GM23338 (cell line): ENCODE measurements around the gene EDA. TPM values are rescaled to one million over a fixed set of nuclear protein-coding genes. Genes with fewer than 3 reads are reported as not detected.

Experiments used
- ATAC-seq: fragments of 200-7000 bp; cut with Tn5 transposase; 3 replicates; pipeline ENCODE4 v1.9.1; 2020
- DNase-seq: peaks from one replicate; pipeline ENCODE4 v3.0.0-alpha.2; 2015; ENCODE audit warnings: low spot score
- H2AFZ ChIP-seq: fragments of 200-600 bp; sonication (generic); 2 replicates; pipeline ENCODE4 v1.8.0; 2016; ENCODE audit warnings: antibody characterized with exemption, mild to moderate bottlenecking, moderate library complexity
- H3F3A ChIP-seq: fragments of 200-600 bp; sonication (generic); replicated peaks from 2 replicates; pipeline ENCODE4 v1.8.0; 2017; ENCODE audit warnings: antibody characterized with exemption, mixed run types, low read depth
- H3K27ac ChIP-seq: fragments of 200-600 bp; sonication (generic); 2 replicates; pipeline ENCODE4 v1.6.1; 2016; ENCODE audit warnings: low read depth
- H3K27me3 ChIP-seq: fragments of 200-600 bp; sonication (generic); 2 replicates; pipeline ENCODE4 v1.8.0; 2016; ENCODE audit warnings: mild to moderate bottlenecking, mixed run types, moderate library complexity; ENCODE audit not compliant: insufficient read depth
- H3K36me3 ChIP-seq: fragments of 200-600 bp; sonication (generic); 2 replicates; pipeline ENCODE4 v1.8.0; 2016; ENCODE audit warnings: mild to moderate bottlenecking; ENCODE audit not compliant: insufficient read depth
- H3K4me1 ChIP-seq: fragments of 200-600 bp; sonication (generic); 2 replicates; pipeline ENCODE4 v1.8.0; 2016; ENCODE audit warnings: mild to moderate bottlenecking, moderate library complexity; ENCODE audit not compliant: insufficient read depth
- H3K4me2 ChIP-seq: fragments of 200-600 bp; sonication (generic); 2 replicates; pipeline ENCODE4 v1.7.1; 2017; ENCODE audit warnings: mixed run types
- H3K4me3 ChIP-seq: fragments of 200-600 bp; sonication (generic); 2 replicates; pipeline ENCODE4 v1.6.1; 2016; ENCODE audit warnings: mixed run types
- H3K79me2 ChIP-seq: fragments of 200-600 bp; sonication (generic); replicated peaks from 2 replicates; pipeline ENCODE4 v1.8.0; 2017; ENCODE audit warnings: mild to moderate bottlenecking; ENCODE audit not compliant: insufficient read depth
- H3K9me2 ChIP-seq: fragments of 200-600 bp; sonication (generic); 2 replicates; pipeline ENCODE4 v1.8.0; 2017; ENCODE audit not compliant: insufficient read depth
- H4K20me1 ChIP-seq: fragments of 200-600 bp; sonication (generic); replicated peaks from 2 replicates; pipeline ENCODE4 v1.8.0; 2017; ENCODE audit warnings: mild to moderate bottlenecking; ENCODE audit not compliant: insufficient read depth
- H3K27ac Mint-ChIP-seq: 2 replicates; pipeline ENCODE4 v1.8.0; 2020; ENCODE audit warnings: inconsistent platforms, mild to moderate bottlenecking, moderate library complexity, mixed read lengths
- H3K27me3 Mint-ChIP-seq: 3 replicates; pipeline ENCODE4 v1.8.0; 2022; ENCODE audit warnings: low read depth, mild to moderate bottlenecking, moderate library complexity, mixed read lengths, inconsistent platforms; ENCODE audit not compliant: insufficient read depth, poor library complexity
- H3K36me3 Mint-ChIP-seq: 3 replicates; pipeline ENCODE4 v1.8.0; 2021; ENCODE audit warnings: low read depth, mild to moderate bottlenecking, inconsistent platforms, moderate library complexity, mixed read lengths
- H3K4me1 Mint-ChIP-seq: 3 replicates; pipeline ENCODE4 v1.8.0; 2020; ENCODE audit warnings: mild to moderate bottlenecking, inconsistent platforms, mixed read lengths
- H3K4me3 Mint-ChIP-seq: 3 replicates; pipeline ENCODE4 v1.8.0; 2021; ENCODE audit warnings: moderate library complexity, mild to moderate bottlenecking, inconsistent platforms, mixed read lengths
- H3K9me3 Mint-ChIP-seq: 3 replicates; pipeline ENCODE4 v1.8.0; 2020; ENCODE audit warnings: moderate library complexity, mild to moderate bottlenecking, inconsistent platforms, mixed read lengths
- CREB1 ChIP-seq: fragments of 250-450 bp; sonication (Bioruptor Pico); IDR thresholded peaks from 2 replicates; pipeline ENCODE4 v1.5.0; 2020; ENCODE audit warnings: low read depth, mild to moderate bottlenecking, moderate library complexity
- CTCF ChIP-seq, 2 experiments: fragments of 200-600 bp in 1 of 2; sonication (generic) in 1 of 2; conservative IDR thresholded peaks; 2 replicates each; pipeline versions ENCODE4 v1.5.1 to v1.6.1; 2016 to 2017; ENCODE audit warnings: antibody characterized with exemption in 2 of 2, low read depth in 2 of 2, mild to moderate bottlenecking in 2 of 2, moderate library complexity in 1 of 2
- ETS1 ChIP-seq: IDR thresholded peaks from 2 replicates; pipeline ENCODE4 v1.6.1; 2016; ENCODE audit warnings: antibody characterized with exemption
- EZH2 ChIP-seq: fragments of 200-600 bp; sonication (generic); IDR thresholded peaks from one replicate; pipeline ENCODE4 v1.8.0; 2017; ENCODE audit warnings: antibody characterized with exemption, mild to moderate bottlenecking, low read depth; ENCODE audit not compliant: unreplicated experiment
- EZH2phosphoT487 ChIP-seq: fragments of 200-600 bp; sonication (generic); IDR thresholded peaks from one replicate; pipeline ENCODE4 v1.8.1; 2018; ENCODE audit warnings: antibody characterized with exemption; ENCODE audit not compliant: unreplicated experiment
- JUNB ChIP-seq: IDR thresholded peaks from one replicate; pipeline ENCODE4 v1.6.1; 2016; ENCODE audit warnings: antibody characterized with exemption; ENCODE audit not compliant: unreplicated experiment
- NANOG ChIP-seq: IDR thresholded peaks from 2 replicates; pipeline ENCODE4 v1.6.1; 2016; ENCODE audit warnings: antibody characterized with exemption, borderline replicate concordance
- REST ChIP-seq: IDR thresholded peaks from one replicate; pipeline ENCODE4 v1.6.1; 2018; ENCODE audit warnings: antibody characterized with exemption; ENCODE audit not compliant: unreplicated experiment
- STAT1 ChIP-seq: IDR thresholded peaks from one replicate; pipeline ENCODE4 v1.6.1; 2016; ENCODE audit warnings: antibody characterized with exemption; ENCODE audit not compliant: unreplicated experiment
- ZNF114 ChIP-seq: fragments of 250-450 bp; sonication (Bioruptor Pico); IDR thresholded peaks from 2 replicates; pipeline ENCODE4 v1.5.0; 2020; ENCODE audit warnings: mild to moderate bottlenecking, moderate library complexity
- ZNF331 ChIP-seq: fragments of 250-450 bp; sonication (Bioruptor Pico); IDR thresholded peaks from 2 replicates; pipeline ENCODE4 v1.5.0; 2020; ENCODE audit warnings: low read depth, mild to moderate bottlenecking, moderate library complexity
- ZNF462 ChIP-seq: fragments of 250-450 bp; sonication (Bioruptor Pico); IDR thresholded peaks from 2 replicates; pipeline ENCODE4 v1.5.0; 2020; ENCODE audit warnings: mild to moderate bottlenecking, moderate library complexity
- polyA plus RNA-seq: library from polyadenylated mRNA; unstranded; fragments of >200 nt; fragmentation: Nextera tagmentation; extraction: Ambion mirVana; gene quantifications from 2 replicates; pipeline ENCODE4 v1.2.1, GENCODE V29; 2016
- total RNA-seq: library from RNA; depleted of rRNA; stranded (reverse); fragments of >200 nt; shearing (Covaris generic); gene quantifications from 2 replicates; pipeline ENCODE4 v1.2.3, GENCODE V29; 2014

Gene EDA
- total and polyA plus RNA-seq, 2 experiments from 2014 or later, result 6.6 to 19.6 TPM

GRCh38 chrX:69987691-69988090, 371.8 kb downstream of the EDA start:
- no peaks in the 10 kb centered on the region for H3F3A ChIP-seq
- H3K27ac Mint-ChIP-seq, result no peak overlapping the region
- no peak for TF ChIP-seq NANOG
- no peak for TF ChIP-seq STAT1
- no peak for TF ChIP-seq ETS1
- TF ChIP-seq EZH2phosphoT487, result no peak
- no peak for TF ChIP-seq CTCF (conservative IDR thresholded peaks at IDR 0.05; ENCODE audit: low read depth in 2 of 2)
- TF ChIP-seq ZNF331 (CRISPR knock-in tag), result no peak
- TF ChIP-seq JUNB, result no peak
- TF ChIP-seq EZH2, result no peak
- TF ChIP-seq ZNF114 (CRISPR knock-in tag), result no peak
- no peak for TF ChIP-seq CREB1
- no peak for TF ChIP-seq ZNF462
- no peak for TF ChIP-seq REST
- DNase-seq, result no peak
- H3K36me3 Mint-ChIP-seq, result no peaks in the 10 kb centered on the region
- H3K9me2 ChIP-seq, result no peaks in the 10 kb centered on the region
- no peaks in the 10 kb centered on the region for H3K36me3 ChIP-seq
- H2AFZ ChIP-seq, result no peak overlapping the region
- H3K4me1 Mint-ChIP-seq, result no peaks in the 10 kb centered on the region
- H3K79me2 ChIP-seq, result no peaks in the 10 kb centered on the region
- H3K9me3 Mint-ChIP-seq, result no peaks in the 10 kb centered on the region; the same call in 2 of the 3 replicates
- no peaks in the 10 kb centered on the region for H3K4me1 ChIP-seq
- ATAC-seq, result no peak
- H3K4me2 ChIP-seq, result no peak overlapping the region
- no peak overlapping the region for H3K27ac ChIP-seq
- no peak overlapping the region for H3K4me3 ChIP-seq
- H3K27me3 Mint-ChIP-seq, result no peaks in the 10 kb centered on the region
- H3K4me3 Mint-ChIP-seq, result no peak overlapping the region
- no peaks in the 10 kb centered on the region for H3K27me3 ChIP-seq
- H4K20me1 ChIP-seq, result no peaks in the 10 kb centered on the region
